Naive thymus-derived CD4-positive, alpha-beta T cell (primary cell): Measurements from ENCODE around the gene PGF. TPM values are rescaled to one million over a fixed set of nuclear protein-coding genes. Genes with fewer than 3 reads are reported as not detected.

ENCODE experiments used
- ATAC-seq: fragments of 150-1000 bp; cut with Tn5 transposase; 2 replicates; pipeline ENCODE4 v1.10.0; 2021; ENCODE audit warnings: mild to moderate bottlenecking, moderate library complexity
- CTCF ChIA-PET: fragments of 350-600 bp; sonication (Branson Sonifier 250); formaldehyde crosslinking; loops from one replicate; lab custom pipeline; 2021; ENCODE audit warnings: antibody characterized with exemption; lab: Charles Lee
- POLR2A ChIA-PET: fragments of 350-600 bp; sonication (Branson Sonifier 250); formaldehyde crosslinking; loops from one replicate; lab custom pipeline; 2021; ENCODE audit warnings: antibody characterized with exemption, inconsistent platforms; lab: Charles Lee
- DNase-seq, 9 donors: peaks; one replicate each; pipeline versions ENCODE4 v3.0.0 to v3.0.0-alpha.2; 2020 to 2022; ENCODE audit warnings: mixed read lengths in 1 of 9
- H3K27ac ChIP-seq: one replicate; pipeline ENCODE4 v1.7.0; 2013; ENCODE audit warnings: mild to moderate bottlenecking, low read depth, low read length, moderate library complexity
- H3K27me3 ChIP-seq, 2 donors: one replicate each; pipeline ENCODE4 v1.7.0; 2013; ENCODE audit warnings: low read length in 2 of 2, mild to moderate bottlenecking in 2 of 2, moderate library complexity in 2 of 2; ENCODE audit not compliant: control insufficient read depth in 2 of 2, insufficient read depth in 2 of 2
- H3K36me3 ChIP-seq, 3 experiments: 1 replicate in 2 of 3; 2 replicates in 1 of 3; pipeline ENCODE4 v1.7.0; 2013; ENCODE audit warnings: low read length in 3 of 3, mild to moderate bottlenecking in 3 of 3, moderate library complexity in 1 of 3; ENCODE audit not compliant: insufficient read depth in 3 of 3, control insufficient read depth in 2 of 3
- H3K4me1 ChIP-seq, 2 donors: one replicate each; pipeline ENCODE4 v1.7.0; 2013; ENCODE audit warnings: low read length in 2 of 2, mild to moderate bottlenecking in 2 of 2, moderate library complexity in 1 of 2; ENCODE audit not compliant: control insufficient read depth in 2 of 2, insufficient read depth in 2 of 2
- H3K4me3 ChIP-seq: 2 replicates; pipeline ENCODE4 v1.7.0; 2013; ENCODE audit warnings: mild to moderate bottlenecking, low read length
- H3K9me3 ChIP-seq, 3 experiments: 1 replicate in 2 of 3; 2 replicates in 1 of 3; pipeline ENCODE4 v1.7.0; 2013; ENCODE audit warnings: low read length in 3 of 3; ENCODE audit not compliant: control insufficient read depth in 2 of 3
- H3K27ac Mint-ChIP-seq, 9 donors: one replicate each; pipeline ENCODE4 v1.8.0; 2020 to 2022; ENCODE audit warnings: mixed read lengths in 9 of 9, mild to moderate bottlenecking in 8 of 9, moderate library complexity in 5 of 9, inconsistent platforms in 2 of 9
- H3K27me3 Mint-ChIP-seq, 5 donors: one replicate each; pipeline ENCODE4 v1.8.0; 2021 to 2022; ENCODE audit warnings: mixed read lengths in 5 of 5, mild to moderate bottlenecking in 1 of 5
- H3K36me3 Mint-ChIP-seq, 5 donors: one replicate each; pipeline ENCODE4 v1.8.0; 2020 to 2022; ENCODE audit warnings: mixed read lengths in 5 of 5, mild to moderate bottlenecking in 3 of 5, inconsistent platforms in 1 of 5
- H3K4me1 Mint-ChIP-seq, 7 donors: one replicate each; pipeline ENCODE4 v1.8.0; 2020 to 2022; ENCODE audit warnings: mixed read lengths in 7 of 7, mild to moderate bottlenecking in 3 of 7, inconsistent platforms in 1 of 7
- H3K4me3 Mint-ChIP-seq, 10 donors: one replicate each; pipeline ENCODE4 v1.8.0; 2020 to 2022; ENCODE audit warnings: mild to moderate bottlenecking in 10 of 10, mixed read lengths in 10 of 10, moderate library complexity in 6 of 10, inconsistent platforms in 2 of 10
- H3K9me3 Mint-ChIP-seq, 11 donors: one replicate each; pipeline ENCODE4 v1.8.0; 2020 to 2022; ENCODE audit warnings: mixed read lengths in 11 of 11, mild to moderate bottlenecking in 4 of 11, inconsistent platforms in 1 of 11, moderate library complexity in 1 of 11
- intact Hi-C, 2 donors: fragments of 100-400 bp; cut with micrococcal nuclease; formaldehyde crosslinking; loops; one replicate each; pipeline ENCODE4 v1.15.1; 2023
- polyA plus RNA-seq, 2 donors: library from polyadenylated mRNA; unstranded; fragments of 300-500 nt; fragmentation: Illumina TruSeq; gene quantifications; one replicate each; pipeline ENCODE4 v1.2.3, GENCODE V29; 2021
- total RNA-seq, 6 experiments: library from RNA in 5 of 6; stranded (reverse) in 5 of 6; gene quantifications; 1 replicate in 5 of 6; 2 replicates in 1 of 6; pipeline ENCODE4 v1.2.3 and lab custom pipeline; 2021 to 2026

PGF gene
- total and polyA plus RNA-seq, 7 experiments from 2014 or later, result 0.17 to 0.37 (median 0.22) TPM; not detected in 4

- no peaks in the 10 kb centered on the region for H3K27me3 ChIP-seq
- no peak overlapping the region for H3K27ac ChIP-seq
- peak overlapping the region in 1 of 9 donors; percentile 29 for H3K27ac Mint-ChIP-seq
- H3K4me3 Mint-ChIP-seq, result no peak overlapping the region
- intact Hi-C loops, result no loop called here
- H3K9me3 ChIP-seq, result no peaks in the 10 kb centered on the region
- H3K36me3 ChIP-seq, result no peaks in the 10 kb centered on the region
- no peaks in the 10 kb centered on the region for H3K9me3 Mint-ChIP-seq
- no peaks in the 10 kb centered on the region for H3K4me1 Mint-ChIP-seq
- CTCF ChIA-PET, result interaction anchor here (0.7 kb wide), 1 partner anchor 123 kb away, joined by 3 read pairs; no protein-coding TSS in a partner anchor
- H3K27me3 Mint-ChIP-seq, result no peaks in the 10 kb centered on the region
- no peak overlapping the region for H3K4me3 ChIP-seq
- H3K4me1 ChIP-seq, result no peaks in the 10 kb centered on the region
- ATAC-seq (no peak), DNase-seq (no peak)
- POLR2A ChIA-PET, result no interaction called here
- no peaks in the 10 kb centered on the region for H3K36me3 Mint-ChIP-seq
Observed at GRCh38 chr14:74983343-74983742, 27.9 kb upstream of the PGF start.

- no peaks in the 10 kb centered on the region for H3K27me3 Mint-ChIP-seq
- ATAC-seq, result no peak
- H3K27ac ChIP-seq, result no peak overlapping the region
- no peaks in the 10 kb centered on the region for H3K4me1 ChIP-seq
- POLR2A ChIA-PET, result no interaction called here
- peaks cover 0 to 2% (median 0%) of the 10 kb centered on the region in 7 donors for H3K4me1 Mint-ChIP-seq
- no peaks in the 10 kb centered on the region for H3K36me3 ChIP-seq
- intact Hi-C loops, result no loop called here
- CTCF ChIA-PET, result interaction anchor here (0.7 kb wide), 1 partner anchor 122 kb away, joined by 3 read pairs; no protein-coding TSS in a partner anchor
- H3K9me3 ChIP-seq, result no peaks in the 10 kb centered on the region
- DNase-seq, result no peak
- H3K27me3 ChIP-seq, result no peaks in the 10 kb centered on the region
- H3K27ac Mint-ChIP-seq, result no peak overlapping the region
- H3K4me3 Mint-ChIP-seq, result no peak overlapping the region
- H3K36me3 Mint-ChIP-seq, result no peaks in the 10 kb centered on the region
- no peak overlapping the region for H3K4me3 ChIP-seq
- no peaks in the 10 kb centered on the region for H3K9me3 Mint-ChIP-seq
Observed at GRCh38 chr14:74982661-74983060, 27.3 kb upstream of the PGF start.

GRCh38 chr14:74981833-74982232 lies 26.4 kb upstream of the PGF start:
- Histone ChIP-seq H3K4me1 (no peaks in the 10 kb centered on the region), H3K36me3 (no peaks in the 10 kb centered on the region), H3K4me3 (no peak overlapping the region), H3K9me3 (no peaks in the 10 kb centered on the region), H3K27ac (no peak overlapping the region), H3K27me3 (no peaks in the 10 kb centered on the region)
- no peak for ATAC-seq
- Mint-ChIP-seq H3K4me1 (peaks cover 0 to 2% (median 0%) of the 10 kb centered on the region in 7 donors), H3K9me3 (no peaks in the 10 kb centered on the region), H3K27ac (no peak overlapping the region), H3K36me3 (no peaks in the 10 kb centered on the region), H3K4me3 (no peak overlapping the region), H3K27me3 (no peaks in the 10 kb centered on the region)
- DNase-seq, result no peak
- intact Hi-C loops, result no loop called here
- CTCF ChIA-PET, result interaction anchor here (0.9 kb wide), 1 partner anchor 85 kb away, joined by 3 read pairs; no protein-coding TSS in a partner anchor
- POLR2A ChIA-PET, result no interaction called here

- DNase-seq, result no peak
- Mint-ChIP-seq H3K27me3 (no peaks in the 10 kb centered on the region), H3K4me3 (no peak overlapping the region), H3K4me1 (peaks cover 0 to 2% (median 0%) of the 10 kb centered on the region in 7 donors), H3K9me3 (no peaks in the 10 kb centered on the region), H3K27ac (no peak overlapping the region), H3K36me3 (no peaks in the 10 kb centered on the region)
- ATAC-seq, result no peak
- Histone ChIP-seq H3K36me3 (no peaks in the 10 kb centered on the region), H3K27me3 (no peaks in the 10 kb centered on the region), H3K27ac (no peak overlapping the region), H3K4me1 (no peaks in the 10 kb centered on the region), H3K9me3 (no peaks in the 10 kb centered on the region), H3K4me3 (no peak overlapping the region)
- intact Hi-C loops, result no loop called here
- ChIA-PET POLR2A (interaction anchor here (0.9 kb wide), 1 partner anchor 74 kb away, joined by 3 read pairs; no protein-coding TSS in a partner anchor), CTCF (interaction anchor here (0.9 kb wide), 1 partner anchor 85 kb away, joined by 3 read pairs; no protein-coding TSS in a partner anchor)
Observed at GRCh38 chr14:74981462-74981782, 26.0 kb upstream of the PGF start.

- H3K9me3 ChIP-seq, result no peaks in the 10 kb centered on the region
- CTCF ChIA-PET, result no interaction called here
- POLR2A ChIA-PET, result interaction anchor here (0.9 kb wide), 1 partner anchor 75 kb away, joined by 3 read pairs; no protein-coding TSS in a partner anchor
Observed at GRCh38 chr14:74980731-74981461, 25.5 kb upstream of the PGF start.

GRCh38 chr14:74980398-74980730 lies 25.0 kb upstream of the PGF start:
- H3K36me3 ChIP-seq, result no peaks in the 10 kb centered on the region
- H3K4me1 ChIP-seq, result no peaks in the 10 kb centered on the region
- no peak overlapping the region for H3K4me3 ChIP-seq
- H3K27ac ChIP-seq, result no peak overlapping the region
- peaks cover 0 to 2% (median 0%) of the 10 kb centered on the region in 7 donors for H3K4me1 Mint-ChIP-seq
- ATAC-seq, result no peak
- POLR2A ChIA-PET, result interaction anchor here (0.9 kb wide), 1 partner anchor 76 kb away, joined by 3 read pairs; no protein-coding TSS in a partner anchor
- H3K4me3 Mint-ChIP-seq, result no peak overlapping the region
- no peaks in the 10 kb centered on the region for H3K9me3 Mint-ChIP-seq
- no peak overlapping the region for H3K27ac Mint-ChIP-seq
- no peaks in the 10 kb centered on the region for H3K27me3 Mint-ChIP-seq
- no peaks in the 10 kb centered on the region for H3K36me3 Mint-ChIP-seq
- CTCF ChIA-PET, result no interaction called here
- H3K9me3 ChIP-seq, result no peaks in the 10 kb centered on the region
- no peaks in the 10 kb centered on the region for H3K27me3 ChIP-seq
- no peak for DNase-seq
- intact Hi-C loops, result no loop called here

More at GRCh38 chr14:74980731-74981461, 25.5 kb upstream of the PGF start:
- Mint-ChIP-seq H3K27ac (no peak overlapping the region), H3K27me3 (no peaks in the 10 kb centered on the region), H3K36me3 (no peaks in the 10 kb centered on the region), H3K4me3 (no peak overlapping the region), H3K9me3 (no peaks in the 10 kb centered on the region), H3K4me1 (peaks cover 0 to 2% (median 0%) of the 10 kb centered on the region in 7 donors)
- Histone ChIP-seq H3K27ac (no peak overlapping the region), H3K36me3 (no peaks in the 10 kb centered on the region), H3K4me3 (no peak overlapping the region), H3K4me1 (no peaks in the 10 kb centered on the region), H3K27me3 (no peaks in the 10 kb centered on the region)
- DNase-seq (no peak), ATAC-seq (no peak)
- intact Hi-C loops, result no loop called here
